NCI-H446 (cell line): Measurements from ENCODE around the gene SOCS7.
A peak's percentile ranks its signal among the peaks of the same experiment; 100 is the strongest.

Experiments used
- DNase-seq, 2 experiments: peaks; one replicate each; lab custom pipeline; 2025; lab: John Stamatoyannopoulos, UW

SOCS7 gene

DNA sequence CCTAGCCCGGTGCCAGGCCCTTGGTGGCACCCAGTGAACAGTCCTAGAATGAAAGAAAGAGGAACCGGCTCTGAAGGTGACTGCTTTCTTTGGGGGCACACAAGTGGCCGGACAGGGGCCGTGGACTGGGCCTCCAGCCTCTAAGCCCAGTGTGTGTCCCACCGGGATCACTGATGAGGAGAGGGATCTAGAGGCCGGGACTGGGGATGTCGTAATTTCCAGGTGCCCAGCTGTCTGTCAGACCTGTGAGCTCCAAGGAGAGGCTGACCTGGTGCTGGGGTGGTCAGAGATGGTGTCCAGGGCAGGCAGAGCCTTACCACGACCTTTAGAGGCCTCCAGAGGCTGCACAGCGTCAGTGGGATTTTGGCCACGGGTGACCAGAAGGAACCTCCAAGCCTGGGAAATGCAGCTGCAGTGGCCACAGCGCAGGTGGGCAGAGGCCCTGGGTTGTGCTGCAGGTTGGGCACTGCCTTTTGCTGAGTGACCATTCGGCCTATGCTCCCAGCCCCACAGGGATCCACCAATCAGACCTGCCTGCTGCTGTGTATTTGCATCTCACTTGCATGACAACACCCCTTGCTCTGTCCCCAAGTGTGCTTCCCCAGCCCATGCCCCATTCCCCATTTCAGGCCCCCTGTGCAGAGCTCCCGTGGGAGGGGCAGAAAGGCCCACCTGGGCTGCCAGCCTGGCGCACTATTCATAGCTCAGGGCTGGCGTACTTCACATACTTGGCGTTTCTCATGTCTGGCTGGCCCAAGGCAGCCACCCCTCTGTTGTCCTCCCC lies 89.2 kb downstream of the SOCS7 start:
- DNase-seq = no peak

DNA sequence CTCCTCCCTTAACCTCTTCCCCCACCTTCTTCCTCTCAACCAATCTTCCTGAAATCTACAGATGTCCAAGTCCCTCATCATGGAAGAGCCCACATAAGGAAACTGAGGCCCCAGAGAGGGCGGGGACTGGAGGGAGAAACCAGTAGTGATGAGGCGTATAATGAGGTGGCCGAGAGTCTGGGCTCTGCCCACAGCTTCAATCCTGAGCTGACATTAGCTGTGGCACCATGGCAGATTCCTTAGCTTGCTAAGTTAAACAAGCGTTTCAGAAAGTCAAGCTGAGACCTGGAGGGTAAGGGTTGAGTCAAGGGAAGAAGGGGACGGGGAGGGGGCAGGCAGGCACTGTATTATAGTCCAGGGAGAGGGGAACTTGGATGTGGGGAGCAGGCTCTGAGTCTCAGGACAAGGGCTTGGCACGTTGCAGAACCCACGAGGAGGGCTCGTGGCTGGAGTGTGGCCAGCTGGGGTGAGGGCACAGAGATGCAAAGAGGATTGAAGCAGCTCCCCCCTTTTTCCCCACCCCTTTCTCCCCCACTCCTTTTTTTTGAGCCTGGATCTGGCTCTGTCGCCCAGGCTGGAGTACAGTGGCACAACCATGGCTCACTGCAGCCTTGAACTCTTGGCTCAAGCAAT lies 89.9 kb downstream of the SOCS7 start:
- DNase-seq = no peak

- DNase-seq = no peak
These were observed 90.9 kb downstream of the SOCS7 start for GRCh38 chr17:38442548-38442947.

DNA sequence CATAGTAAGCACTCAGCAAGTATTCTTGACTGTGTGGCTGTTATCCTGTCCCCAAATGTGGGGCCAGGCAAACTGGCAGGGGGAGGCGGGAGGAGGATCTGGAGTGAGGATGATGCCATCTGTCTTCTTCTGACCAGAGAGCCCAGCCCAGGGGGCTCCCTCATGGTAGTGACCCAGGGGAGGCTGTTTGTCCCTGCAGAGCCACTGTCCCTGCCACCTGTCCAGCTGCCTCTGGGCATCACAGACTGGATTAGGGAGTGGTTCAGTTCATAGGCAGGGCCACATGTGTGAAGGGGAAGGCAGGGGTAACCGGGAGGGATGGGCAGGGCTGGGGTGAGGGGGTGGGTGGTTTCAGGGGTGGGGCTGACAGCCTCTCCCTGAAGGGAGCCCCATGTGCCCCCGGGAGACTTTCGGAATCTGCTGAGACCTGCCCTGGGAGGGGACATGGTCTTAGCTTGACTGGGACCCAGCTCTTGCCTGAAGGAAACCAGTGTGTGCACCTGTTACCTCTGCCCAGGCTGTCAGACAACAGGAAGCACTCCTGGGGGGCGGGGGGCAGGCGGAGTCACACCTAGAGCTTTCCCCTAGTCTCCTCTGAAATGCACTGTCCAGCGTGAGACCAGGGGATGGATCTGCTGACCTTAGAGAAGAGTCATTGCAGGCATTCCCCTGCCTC lies 91.8 kb downstream of the SOCS7 start:
- no peak for DNase-seq

- peak; percentile 29 to 73 for DNase-seq
These were observed 92.5 kb downstream of the SOCS7 start for GRCh38 chr17:38444151-38444550.

DNA sequence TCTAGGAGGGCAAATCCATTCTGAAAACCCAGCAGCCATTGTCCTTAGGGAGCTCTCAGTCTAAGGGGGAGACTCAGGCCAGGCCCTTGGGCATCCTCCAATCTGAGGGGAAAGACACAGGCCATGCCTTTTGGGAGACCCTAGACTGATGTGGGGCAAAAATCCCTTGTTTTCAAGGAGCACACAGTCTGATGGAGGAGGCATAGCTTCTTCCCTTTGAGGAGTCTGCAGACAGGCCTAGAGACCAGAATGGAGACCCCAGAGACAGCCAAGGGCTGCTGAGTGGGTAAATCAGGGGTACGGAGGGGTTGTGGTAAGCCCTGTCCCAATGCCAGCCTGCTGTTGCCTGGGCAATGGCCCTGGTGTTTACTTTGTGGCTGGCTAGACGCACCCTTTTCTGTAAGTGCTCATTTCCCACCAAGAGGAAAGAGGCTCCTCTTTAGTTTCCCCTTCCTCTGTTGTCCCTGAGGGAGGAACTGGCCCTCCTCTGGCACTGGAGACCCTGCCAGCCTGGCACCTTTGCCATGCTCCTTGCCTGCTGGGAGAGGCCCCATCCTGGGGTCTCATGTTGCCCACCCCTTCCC lies 96.0 kb downstream of the SOCS7 start:
- DNase-seq = no peak

- DNase-seq = no peak
These were observed 96.6 kb downstream of the SOCS7 start for GRCh38 chr17:38448208-38448771.

DNA sequence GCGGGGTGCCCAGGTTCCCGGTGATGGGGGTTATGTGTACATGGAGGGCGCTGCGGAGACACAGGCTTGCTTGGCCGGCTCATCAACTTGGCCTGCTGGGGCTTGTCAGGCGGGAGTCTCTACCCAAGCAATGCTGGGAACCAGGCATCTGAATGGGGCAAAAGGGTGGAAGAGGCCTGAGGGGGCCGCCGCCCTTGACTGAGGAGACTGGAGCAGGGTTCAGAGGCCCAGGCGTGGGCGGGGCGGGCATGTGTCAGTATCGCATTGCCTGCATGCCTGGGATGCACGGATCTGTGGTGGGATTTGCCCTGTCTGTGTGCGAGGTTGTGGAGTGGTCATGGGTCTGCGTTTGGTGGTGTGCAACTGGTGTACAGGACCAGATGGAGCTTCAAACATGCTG lies 97.7 kb downstream of the SOCS7 start:
- DNase-seq = no peak

GRCh38 chr17:38450557-38451029 lies 98.9 kb downstream of the SOCS7 start:
- DNase-seq = no peak

DNA sequence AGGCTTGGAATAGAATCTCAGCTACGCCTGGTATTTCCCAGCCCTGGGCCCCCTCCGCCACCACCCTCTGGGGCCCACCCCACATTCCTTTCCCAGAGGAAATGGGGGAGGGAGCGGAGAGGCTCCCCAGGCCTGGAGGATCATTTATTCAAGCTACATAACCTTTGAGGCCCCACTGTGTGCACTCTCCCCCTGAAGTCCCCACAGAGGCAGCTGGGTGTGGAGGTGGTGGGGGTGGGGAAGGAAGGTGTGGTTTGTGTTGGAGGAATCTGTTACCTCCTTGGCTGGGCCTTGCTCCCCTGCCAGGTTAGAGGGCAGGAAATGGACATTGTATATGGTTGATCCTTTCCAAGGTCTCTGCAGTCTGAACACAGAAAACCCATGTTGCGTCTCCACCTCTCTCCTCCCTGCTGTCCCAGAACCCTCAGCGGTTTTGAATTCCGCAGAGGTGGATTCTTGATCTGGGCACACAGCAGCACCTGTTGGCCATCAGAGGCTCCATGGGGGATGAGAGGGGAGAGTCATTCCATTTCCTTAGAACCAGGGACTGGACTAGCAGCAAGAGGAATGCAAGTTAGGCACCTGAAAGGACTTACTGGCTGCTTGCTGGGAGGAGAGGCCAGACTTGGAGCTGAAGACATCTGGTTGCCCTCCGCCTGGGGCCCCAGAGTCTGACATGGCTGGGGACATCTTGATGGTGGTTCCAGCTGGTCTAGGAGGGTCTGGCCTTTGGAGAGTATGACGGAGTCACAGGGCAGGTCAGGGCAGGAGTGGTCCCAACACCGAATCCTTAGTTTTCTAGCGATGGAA lies 99.6 kb downstream of the SOCS7 start:
- no peak for DNase-seq

DNA sequence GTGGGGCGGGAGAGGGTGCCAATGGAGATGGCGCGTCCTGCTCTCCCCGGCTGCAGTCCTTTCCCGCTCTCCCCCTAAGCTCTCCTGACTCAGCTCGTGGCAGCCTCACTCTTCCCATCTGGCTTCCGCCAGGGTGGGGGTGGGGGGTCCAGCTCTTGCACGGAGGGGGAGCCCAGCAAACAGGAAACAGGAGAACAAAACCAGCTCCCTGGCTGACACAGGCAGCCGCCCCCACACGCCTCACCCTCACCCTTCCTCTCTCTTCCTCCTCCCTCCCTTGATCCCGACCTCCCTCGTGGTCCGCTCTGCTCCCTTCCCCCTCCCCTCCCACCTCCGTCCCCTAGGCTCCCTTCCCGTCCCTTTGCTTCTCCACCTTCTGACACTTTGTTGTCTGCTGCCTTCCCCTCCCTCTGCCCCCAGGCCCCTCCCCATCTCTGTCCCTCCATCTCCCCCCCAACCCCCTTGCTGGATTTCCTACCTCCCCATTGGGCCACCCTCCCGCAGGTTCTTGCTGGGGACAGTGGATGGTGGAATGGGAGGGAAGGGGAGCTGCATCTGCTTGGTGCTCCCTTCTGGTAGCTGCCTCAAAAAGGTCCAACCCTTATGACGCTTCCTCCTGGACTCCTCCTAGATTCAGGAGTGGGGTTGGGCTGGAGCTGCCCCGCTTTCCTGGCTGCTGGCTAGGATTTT lies 100.3 kb downstream of the SOCS7 start:
- DNase-seq = no peak

GRCh38 chr17:38452719-38453118 lies 101.1 kb downstream of the SOCS7 start:
- no peak for DNase-seq

GRCh38 chr17:38453951-38454421 lies 102.3 kb downstream of the SOCS7 start:
- DNase-seq = peak in 1 of 2 experiments; percentile 12

DNA sequence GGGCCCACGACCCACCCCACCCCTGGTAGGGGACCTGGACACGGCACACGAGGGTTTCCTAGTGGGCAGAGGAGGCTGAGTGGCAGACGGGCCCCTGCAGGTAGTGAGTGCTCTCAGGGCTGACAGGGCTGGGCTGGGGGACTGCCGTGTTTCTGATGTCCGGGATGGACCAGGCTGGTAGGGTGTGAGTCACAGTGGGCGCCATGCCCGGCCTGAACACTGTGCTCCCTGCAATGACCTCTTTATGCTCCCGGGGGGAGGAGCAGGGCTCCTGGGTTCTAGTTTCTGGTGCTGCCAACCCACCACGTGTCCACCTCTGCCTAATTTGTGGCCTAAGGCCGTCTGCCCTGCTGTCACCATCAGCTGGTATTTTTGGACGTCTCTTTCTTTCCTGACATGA lies 102.9 kb downstream of the SOCS7 start:
- peak in 1 of 2 experiments; percentile 32 for DNase-seq
